ENCODE measurements around the gene SPN.
"Not testable (repeated sequence)": the region's sequence is repeated elsewhere in the genome, so short reads cannot be mapped to it uniquely, and the experiment has no call there.

Gene SPN

GRCh38 chr16:29680180-29680598, 17.1 kb downstream of the SPN start:
- no peak for DNase-seq

- no peak for DNase-seq
These were observed 20.6 kb downstream of the SPN start for GRCh38 chr16:29683543-29684090.

- no peak for DNase-seq
These were observed 21.6 kb downstream of the SPN start for GRCh38 chr16:29684679-29685078.

GRCh38 chr16:29686740-29687332, 23.8 kb downstream of the SPN start:
- DNase-seq: no peak

GRCh38 chr16:29687755-29688154, 24.7 kb downstream of the SPN start:
- no peak for DNase-seq

- no peak for DNase-seq
These were observed 25.1 kb downstream of the SPN start for GRCh38 chr16:29688172-29688571.

- not testable (repeated sequence) for DNase-seq
These were observed 26.7 kb downstream of the SPN start for GRCh38 chr16:29689490-29690351.

GRCh38 chr16:29692606-29693005, 29.6 kb downstream of the SPN start:
- DNase-seq: not testable (repeated sequence)

GRCh38 chr16:29694384-29695195, 31.5 kb downstream of the SPN start:
- no peak for DNase-seq

- DNase-seq: not testable (repeated sequence)
These were observed 32.6 kb downstream of the SPN start for GRCh38 chr16:29695675-29696074.

GRCh38 chr16:29696881-29697331, 33.9 kb downstream of the SPN start:
- no peak for DNase-seq

- no peak for DNase-seq
These were observed 34.3 kb downstream of the SPN start for GRCh38 chr16:29697391-29697790.

GRCh38 chr16:29698042-29698441, 35.0 kb downstream of the SPN start:
- no peak for DNase-seq

- no peak for DNase-seq
These were observed 35.7 kb downstream of the SPN start for GRCh38 chr16:29698484-29699323.

GRCh38 chr16:29699324-29700219, 36.5 kb downstream of the SPN start:
- DNase-seq: no peak

- DNase-seq: peak; percentile 76
These were observed 37.4 kb downstream of the SPN start for GRCh38 chr16:29700253-29700987.

GRCh38 chr16:29701214-29701555, 38.1 kb downstream of the SPN start:
- no peak for DNase-seq

- peak; percentile 49 for DNase-seq
These were observed 39.2 kb downstream of the SPN start for GRCh38 chr16:29702269-29702668.

- no peak for DNase-seq
These were observed 42.0 kb downstream of the SPN start for GRCh38 chr16:29705030-29705429.

- DNase-seq: not testable (repeated sequence)
These were observed 44.1 kb downstream of the SPN start for GRCh38 chr16:29707160-29707559.
